Measurements from ENCODE around the gene IL15RA.

DNA sequence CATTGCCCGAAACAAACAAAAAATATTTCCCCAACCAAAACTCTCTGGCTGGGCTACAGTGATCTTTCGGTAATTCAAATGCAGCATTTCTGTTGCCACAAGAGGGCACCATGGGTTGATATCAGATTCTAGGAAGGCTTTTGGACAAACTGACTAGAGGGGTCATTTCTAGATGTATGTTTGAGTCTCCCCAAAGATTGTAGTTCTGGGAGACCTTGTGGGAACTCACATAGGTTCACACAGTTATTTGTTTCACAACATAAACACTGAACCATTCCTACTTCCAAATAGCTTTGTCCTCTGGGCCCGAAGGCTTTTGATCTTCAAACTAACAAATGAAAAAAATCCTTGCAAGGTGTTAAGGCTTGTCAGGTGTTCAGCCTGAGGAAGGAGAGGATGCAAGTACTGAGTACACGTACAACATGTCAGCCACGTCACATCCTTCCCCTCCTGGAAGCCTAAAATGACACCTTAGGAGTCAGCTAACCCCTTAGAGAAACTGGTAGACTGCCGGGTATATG is 37.0 kb upstream of the IL15RA start:
- no peak for TF ChIP-seq SMAD4 (CRISPR knock-in tag; IDR thresholded peaks at IDR 0.05)
- no peak for TF ChIP-seq PREB (CRISPR knock-in tag; IDR thresholded peaks at IDR 0.05; ENCODE audit: borderline replicate concordance)
- no peak for TF ChIP-seq TP53 (CRISPR knock-in tag; IDR thresholded peaks at IDR 0.05)
- TF ChIP-seq, protein P1, sequence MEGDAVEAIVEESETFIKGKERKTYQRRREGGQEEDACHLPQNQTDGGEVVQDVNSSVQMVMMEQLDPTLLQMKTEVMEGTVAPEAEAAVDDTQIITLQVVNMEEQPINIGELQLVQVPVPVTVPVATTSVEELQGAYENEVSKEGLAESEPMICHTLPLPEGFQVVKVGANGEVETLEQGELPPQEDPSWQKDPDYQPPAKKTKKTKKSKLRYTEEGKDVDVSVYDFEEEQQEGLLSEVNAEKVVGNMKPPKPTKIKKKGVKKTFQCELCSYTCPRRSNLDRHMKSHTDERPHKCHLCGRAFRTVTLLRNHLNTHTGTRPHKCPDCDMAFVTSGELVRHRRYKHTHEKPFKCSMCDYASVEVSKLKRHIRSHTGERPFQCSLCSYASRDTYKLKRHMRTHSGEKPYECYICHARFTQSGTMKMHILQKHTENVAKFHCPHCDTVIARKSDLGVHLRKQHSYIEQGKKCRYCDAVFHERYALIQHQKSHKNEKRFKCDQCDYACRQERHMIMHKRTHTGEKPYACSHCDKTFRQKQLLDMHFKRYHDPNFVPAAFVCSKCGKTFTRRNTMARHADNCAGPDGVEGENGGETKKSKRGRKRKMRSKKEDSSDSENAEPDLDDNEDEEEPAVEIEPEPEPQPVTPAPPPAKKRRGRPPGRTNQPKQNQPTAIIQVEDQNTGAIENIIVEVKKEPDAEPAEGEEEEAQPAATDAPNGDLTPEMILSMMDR (IDR thresholded peaks at IDR 0.05), result peak; percentile 35; the same call in 1 of the 2 replicates
- no peak for TF ChIP-seq IRF2 (CRISPR knock-in tag; IDR thresholded peaks at IDR 0.05; ENCODE audit: borderline replicate concordance, low read depth)
- no peak for TF ChIP-seq NR2C2 (CRISPR knock-in tag; IDR thresholded peaks at IDR 0.05)
- TF ChIP-seq NFYB (CRISPR knock-in tag; conservative IDR thresholded peaks at IDR 0.05; ENCODE audit: low read depth), result no peak
- TF ChIP-seq CREB1 (CRISPR knock-in tag; IDR thresholded peaks at IDR 0.05), result no peak
- TF ChIP-seq FOXP4 (CRISPR knock-in tag; IDR thresholded peaks at IDR 0.05), result no peak

Measured in WTC11 (cell line).